H1 (cell line): Measurements from ENCODE around the gene FAM163A. TPM values are rescaled to one million over a fixed set of nuclear protein-coding genes. Genes with fewer than 3 reads are reported as not detected.

ENCODE experiments used
- CTCF ChIA-PET: fragments of 300-600 bp; sonication (Branson Sonifier 250); formaldehyde crosslinking; loops from one replicate; lab custom pipeline; 2021; ENCODE audit not compliant: partially characterized antibody; lab: Charles Lee
- POLR2A ChIA-PET: fragments of 300-600 bp; sonication (Branson Sonifier 250); formaldehyde crosslinking; loops from one replicate; lab custom pipeline; 2021; ENCODE audit warnings: inconsistent platforms; ENCODE audit not compliant: partially characterized antibody; lab: Charles Lee
- DNase-seq, 2 experiments: peaks; one replicate each; pipeline versions ENCODE4 v3.0.0 to v3.0.0-alpha.2; 2010 to 2022; ENCODE audit warnings: low spot score in 2 of 2, low read depth in 1 of 2, mixed read lengths in 1 of 2
- FAIRE-seq: peaks from 2 replicates; lab custom pipeline; 2011; peaks lifted over from hg19 to GRCh38; lab: Jason Lieb, UNC
- H2AFZ ChIP-seq: 2 replicates; pipeline ENCODE4 v1.8.1; 2012; ENCODE audit warnings: low read length, inconsistent platforms
- H2AK5ac ChIP-seq: 2 replicates; pipeline ENCODE4 v1.6.1; 2013; ENCODE audit warnings: low read depth, low read length
- H2BK120ac ChIP-seq: replicated peaks from 2 replicates; pipeline ENCODE3; 2013; ENCODE audit warnings: low read depth, low read length, inconsistent platforms
- H2BK12ac ChIP-seq: 2 replicates; pipeline ENCODE4 v1.6.1; 2013; ENCODE audit warnings: low read depth, low read length
- H2BK15ac ChIP-seq: 2 replicates; pipeline ENCODE4 v1.6.1; 2013; ENCODE audit warnings: low read length
- H2BK20ac ChIP-seq: 2 replicates; pipeline ENCODE4 v1.6.1; 2013; ENCODE audit warnings: low read length
- H2BK5ac ChIP-seq: 2 replicates; pipeline ENCODE4 v1.6.1; 2013; ENCODE audit warnings: low read depth, low read length
- H3K14ac ChIP-seq: 2 replicates; pipeline ENCODE4 v1.6.1; 2013; ENCODE audit warnings: inconsistent platforms; ENCODE audit not compliant: insufficient read length
- H3K18ac ChIP-seq: 2 replicates; pipeline ENCODE4 v1.6.1; 2013; ENCODE audit warnings: low read length; ENCODE audit errors: extremely low read depth
- H3K23ac ChIP-seq: 2 replicates; pipeline ENCODE4 v1.6.1; 2013; ENCODE audit warnings: inconsistent platforms; ENCODE audit not compliant: insufficient read length
- H3K23me2 ChIP-seq: 2 replicates; pipeline ENCODE4 v1.6.1; 2013; ENCODE audit warnings: low read depth, low read length
- H3K27ac ChIP-seq: 2 replicates; pipeline ENCODE4 v1.6.1; 2011; ENCODE audit warnings: low read depth, low read length, inconsistent platforms
- H3K27me3 ChIP-seq, 4 experiments: replicated peaks in 1 of 4; 1 replicate in 1 of 4; 2 replicates in 3 of 4; pipeline versions ENCODE4 v1.6.1 to v1.8.1; 2011 to 2013; ENCODE audit warnings: low read length in 3 of 4, mild to moderate bottlenecking in 3 of 4, inconsistent platforms in 2 of 4, mixed read lengths in 2 of 4, moderate library complexity in 1 of 4; ENCODE audit not compliant: control insufficient read depth in 3 of 4, insufficient read depth in 3 of 4; ENCODE audit errors: extremely low read depth in 1 of 4
- H3K36me3 ChIP-seq, 4 experiments: 2 replicates each; pipeline versions ENCODE4 v1.6.1 to v1.8.1; 2011 to 2013; ENCODE audit warnings: mild to moderate bottlenecking in 4 of 4, low read length in 3 of 4, moderate library complexity in 2 of 4, control low read depth in 1 of 4, inconsistent platforms in 1 of 4; ENCODE audit not compliant: insufficient read depth in 4 of 4, control insufficient read depth in 2 of 4
- H3K4ac ChIP-seq: replicated peaks from 2 replicates; pipeline ENCODE3; 2013; ENCODE audit warnings: low read length, low read depth, mixed read lengths, inconsistent platforms; ENCODE audit not compliant: insufficient read length
- H3K4me1 ChIP-seq, 4 experiments: replicated peaks in 1 of 4; 1 replicate in 1 of 4; 2 replicates in 3 of 4; pipeline versions ENCODE4 v1.6.1 to v1.8.1; 2011 to 2013; ENCODE audit warnings: low read length in 3 of 4, inconsistent platforms in 2 of 4, mixed read lengths in 1 of 4; ENCODE audit not compliant: insufficient read depth in 4 of 4, control insufficient read depth in 3 of 4
- H3K4me2 ChIP-seq, 2 experiments: 2 replicates each; pipeline versions ENCODE4 v1.6.1 to v1.8.1; 2011 to 2013; ENCODE audit warnings: low read depth in 2 of 2, low read length in 2 of 2, control low read depth in 1 of 2, inconsistent platforms in 1 of 2, mild to moderate bottlenecking in 1 of 2; ENCODE audit not compliant: insufficient read depth in 1 of 2
- H3K4me3 ChIP-seq, 4 experiments: fragments of 200-600, 300-600 bp in 1 of 4; sonication (generic), shearing (Covaris generic), sonication (Bioruptor Twin) in 1 of 4; 2 replicates each; pipeline versions ENCODE4 v1.5.1 to v1.8.1; 2011 to 2016; ENCODE audit warnings: low read length in 4 of 4, low read depth in 3 of 4, control low read depth in 2 of 4, inconsistent platforms in 2 of 4, mild to moderate bottlenecking in 2 of 4, mixed read lengths in 1 of 4, moderate library complexity in 1 of 4; ENCODE audit not compliant: insufficient read depth in 2 of 4; ENCODE audit errors: extremely low read depth in 1 of 4
- H3K56ac ChIP-seq: replicated peaks from 2 replicates; pipeline ENCODE3; 2013; ENCODE audit warnings: low read depth, mild to moderate bottlenecking, mixed read lengths, low read length, inconsistent platforms; ENCODE audit not compliant: insufficient read length
- H3K79me1 ChIP-seq: 2 replicates; pipeline ENCODE4 v1.6.1; 2013; ENCODE audit warnings: low read depth, low read length, control low read depth
- H3K79me2 ChIP-seq, 2 experiments: 2 replicates each; pipeline versions ENCODE4 v1.6.1 to v1.8.1; 2012 to 2013; ENCODE audit warnings: low read length in 2 of 2, mild to moderate bottlenecking in 2 of 2, inconsistent platforms in 1 of 2; ENCODE audit not compliant: insufficient read depth in 2 of 2, control insufficient read depth in 1 of 2
- H3K9ac ChIP-seq, 4 experiments: replicated peaks in 1 of 4; 1 replicate in 1 of 4; 2 replicates in 3 of 4; pipeline versions ENCODE4 v1.6.1 to v1.8.1; 2011 to 2013; ENCODE audit warnings: low read depth in 3 of 4, low read length in 3 of 4, control low read depth in 2 of 4, mild to moderate bottlenecking in 2 of 4, moderate library complexity in 2 of 4, inconsistent platforms in 1 of 4; ENCODE audit errors: extremely low read depth in 1 of 4
- H3K9me3 ChIP-seq, 2 experiments: 2 replicates each; pipeline versions ENCODE4 v1.6.1 to v1.8.1; 2012 to 2013; ENCODE audit warnings: mild to moderate bottlenecking in 2 of 2, moderate library complexity in 2 of 2, control low read depth in 1 of 2, inconsistent platforms in 1 of 2, low read depth in 1 of 2, low read length in 1 of 2, mixed read lengths in 1 of 2; ENCODE audit not compliant: insufficient read depth in 2 of 2
- H4K20me1 ChIP-seq, 2 experiments: replicated peaks in 1 of 2; 2 replicates each; pipeline versions ENCODE3 to v1.8.1; 2011 to 2013; ENCODE audit warnings: inconsistent platforms in 2 of 2, low read length in 2 of 2, mild to moderate bottlenecking in 1 of 2; ENCODE audit not compliant: insufficient read depth in 2 of 2, control insufficient read depth in 1 of 2
- H4K5ac ChIP-seq: 2 replicates; pipeline ENCODE4 v1.6.1; 2013; ENCODE audit warnings: low read length, low read depth, mixed read lengths, inconsistent platforms; ENCODE audit not compliant: insufficient read length
- H4K8ac ChIP-seq: 2 replicates; pipeline ENCODE4 v1.8.0; 2013; ENCODE audit warnings: mild to moderate bottlenecking, moderate library complexity, low read length, inconsistent platforms; ENCODE audit not compliant: insufficient read depth; ENCODE audit errors: extremely low read depth
- H4K91ac ChIP-seq: replicated peaks from 2 replicates; pipeline ENCODE3; 2013; ENCODE audit warnings: low read length, mixed read lengths, inconsistent platforms; ENCODE audit not compliant: insufficient read length
- CHD2 ChIP-seq: IDR thresholded peaks from 2 replicates; pipeline ENCODE4 v1.6.1; 2012; ENCODE audit warnings: low read length, improper control_type of control experiment
- CTBP2 ChIP-seq: IDR thresholded peaks from 2 replicates; pipeline ENCODE4 v1.7.0; 2011; ENCODE audit warnings: borderline replicate concordance, mild to moderate bottlenecking, moderate library complexity, mixed read lengths, low read length; ENCODE audit not compliant: insufficient read depth, insufficient read length
- E2F6 ChIP-seq: IDR thresholded peaks from 2 replicates; pipeline ENCODE4 v1.6.1; 2012; ENCODE audit warnings: inconsistent platforms
- EP300 ChIP-seq, 2 experiments: IDR thresholded peaks; 1 replicate in 1 of 2; 2 replicates in 1 of 2; pipeline ENCODE4 v1.6.1; 2011 to 2012; ENCODE audit warnings: low read depth in 2 of 2, low read length in 2 of 2, mild to moderate bottlenecking in 2 of 2, borderline replicate concordance in 1 of 2, inconsistent platforms in 1 of 2, moderate library complexity in 1 of 2
- GABPA ChIP-seq: IDR thresholded peaks from 2 replicates; pipeline ENCODE4 v1.6.1; 2011; ENCODE audit warnings: mild to moderate bottlenecking, low read length, moderate library complexity, borderline replicate concordance; ENCODE audit not compliant: insufficient read depth
- JUND ChIP-seq: IDR thresholded peaks from 2 replicates; pipeline ENCODE4 v1.6.1; 2011; ENCODE audit warnings: mild to moderate bottlenecking, improper control_type of control experiment, low read length
- KDM5A ChIP-seq: fragments of 200-600 bp; IDR thresholded peaks from 2 replicates; pipeline ENCODE4 v1.7.1; 2012; ENCODE audit warnings: mild to moderate bottlenecking, low read length, inconsistent platforms, mixed read lengths
- MAFK ChIP-seq: IDR thresholded peaks from 2 replicates; pipeline ENCODE4 v1.6.1; 2012; ENCODE audit warnings: low read depth, mild to moderate bottlenecking, improper control_type of control experiment, low read length
- POLR2A ChIP-seq, 2 experiments: IDR thresholded peaks; 1 replicate in 1 of 2; 2 replicates in 1 of 2; pipeline ENCODE4 v1.6.1; 2011; ENCODE audit warnings: low read depth in 2 of 2, low read length in 2 of 2, mild to moderate bottlenecking in 2 of 2; ENCODE audit errors: control extremely low read depth in 1 of 2
- SIRT6 ChIP-seq: IDR thresholded peaks from one replicate; pipeline ENCODE4 v1.7.1; 2012; ENCODE audit warnings: low read length, inconsistent platforms
- SP2 ChIP-seq: IDR thresholded peaks from 2 replicates; pipeline ENCODE4 v1.6.1; 2012; ENCODE audit warnings: mild to moderate bottlenecking, low read length, inconsistent platforms
- ZNF274 ChIP-seq: IDR thresholded peaks from 2 replicates; pipeline ENCODE4 v1.7.0; 2012; ENCODE audit warnings: low read length, borderline replicate concordance; ENCODE audit errors: extremely low read depth
- WGBS, 2 experiments: shearing (Covaris generic) in 1 of 2; methylation state at CpG; one replicate each; pipeline versions ENCODE4 v1.1.6 to v1.1.7; 2013 to 2015; ENCODE audit warnings: low lambda C conversion rate in 2 of 2, mixed read lengths in 2 of 2, inconsistent platforms in 1 of 2, low coverage in 1 of 2, missing lambda C conversion rate in 1 of 2; ENCODE audit not compliant: insufficient replicate concordance in 2 of 2, insufficient coverage in 1 of 2, insufficient read length in 1 of 2; ENCODE audit errors: extremely low coverage in 1 of 2, missing lambda C conversion rate in 1 of 2; 5-methylcytosine and 5-hydroxymethylcytosine counted together
- polyA plus RNA-seq, 7 experiments: library from polyadenylated mRNA; depleted of rRNA in 3 of 7; stranded (reverse) in 5 of 7; unstranded in 2 of 7; fragments of >200 nt in 5 of 7; fragments of 200-250 nt in 2 of 7; gene quantifications; 1 replicate in 5 of 7; 2 replicates in 1 of 7; 4 replicates in 1 of 7; pipeline versions ENCODE4 v1.2.1 to v1.2.3, GENCODE V29; 2011 to 2013; ENCODE audit warnings: missing spikeins in 2 of 7, mixed read lengths in 2 of 7
- total RNA-seq: library from RNA; stranded (reverse); fragmentation: NEBNext Ultra II Directional; extraction: Animal tissue kit (Norgen Biotek cat#: 25700); gene quantifications from 2 replicates; pipeline ENCODE4 v1.2.1, GENCODE V29; 2021

The FAM163A gene
- total and polyA plus RNA-seq, 2 of the 8 experiments (the other 6 are each of a cell fraction or from before 2014, with no cell fraction given): 0.13 to 0.18 TPM

GRCh38 chr1:179745131-179745611 lies 2.1 kb downstream of the FAM163A start:
- Histone ChIP-seq H3K27me3 (peaks cover 47 to 70% (median 61%) of the 10 kb centered on the region in 4 experiments), H3K18ac (no peak overlapping the region), H3K4me2 (peak overlapping the region; percentile 66 to 87; a peak in 3 of 4 replicates), H2BK120ac (no peak overlapping the region), H3K56ac (no peak overlapping the region), H3K79me1 (no peaks in the 10 kb centered on the region), H3K27ac (no peak overlapping the region), H4K5ac (no peak overlapping the region), H3K23ac (no peak overlapping the region), H4K91ac (no peak overlapping the region), H2BK12ac (no peak overlapping the region), H3K79me2 (no peaks in the 10 kb centered on the region), H2BK15ac (no peak overlapping the region; the same call in 1 of the 2 replicates), H2BK20ac (no peak overlapping the region), H3K14ac (no peak overlapping the region), H3K4me3 (peak overlapping the region in 1 of 4 experiments; percentile 66; a peak in 2 of 8 replicates), H2BK5ac (no peak overlapping the region), H3K36me3 (peaks cover 0 to 10% (median 0%) of the 10 kb centered on the region in 4 experiments; a peak in 1 of 8 replicates), H3K4ac (no peak overlapping the region), H2AK5ac (no peak overlapping the region), H4K8ac (no peak overlapping the region), H3K9ac (no peak overlapping the region), H3K9me3 (no peaks in the 10 kb centered on the region), H3K23me2 (peaks cover 12% of the 10 kb centered on the region; the same call in 1 of the 2 replicates), H2AFZ (no peak overlapping the region), H4K20me1 (peaks cover 0 to 2% of the 10 kb centered on the region in 2 experiments), H3K4me1 (peaks cover 0 to 13% (median 6%) of the 10 kb centered on the region in 4 experiments; a peak in 6 of 7 replicates)
- FAIRE-seq (no peak), DNase-seq (peak in 1 of 2 experiments; percentile 51)
- CTCF ChIA-PET: interaction anchor here (1.0 to 1.4 kb wide), 4 partner anchors 39 to 71 kb away, joined by 3 to 6 read pairs (median 3); no protein-coding TSS in a partner anchor
- POLR2A ChIA-PET: no interaction called here
- WGBS, 2 experiments: 53% methylated on average over 8 of the region's 8 CpGs; no CpG with 5 or more reads in 1 of the 2 experiments
- no peak for TF ChIP-seq GABPA
- no peak for TF ChIP-seq E2F6
- TF ChIP-seq KDM5A: no peak
- no peak for TF ChIP-seq POLR2A (IDR thresholded peaks at IDR 0.05; ENCODE audit: control extremely low read depth in 1 of 2, low read depth in 2 of 2, low read length in 2 of 2)
- TF ChIP-seq JUND: no peak
- no peak for TF ChIP-seq ZNF274
- no peak for TF ChIP-seq SIRT6
- TF ChIP-seq MAFK: no peak
- TF ChIP-seq SP2: no peak
- TF ChIP-seq CTBP2: no peak
- no peak for TF ChIP-seq EP300 (IDR thresholded peaks at IDR 0.05; ENCODE audit: borderline replicate concordance in 1 of 2, low read depth in 2 of 2, low read length in 2 of 2)
- TF ChIP-seq CHD2: no peak
